A673 (cell line): ENCODE data around the gene VPS13D. TPM values are rescaled to one million over a fixed set of nuclear protein-coding genes. Genes with fewer than 3 reads are reported as not detected.

Source experiments
- BruUV-seq: library from RNA; stranded (reverse); fragments of 400-500 nt; replicated peaks from 2 replicates; lab custom pipeline; 2021; lab: Mats Ljungman, UMichigan
- CTCF ChIA-PET: fragments of 300-600 bp; sonication (Branson Sonifier 250); formaldehyde crosslinking; loops from one replicate; lab custom pipeline; 2022; ENCODE audit warnings: antibody characterized with exemption; lab: Charles Lee
- POLR2A ChIA-PET: fragments of 300-600 bp; sonication (Branson Sonifier 250); formaldehyde crosslinking; loops from one replicate; lab custom pipeline; 2022; ENCODE audit warnings: antibody characterized with exemption; ENCODE audit not compliant: low non-redundant PET; lab: Charles Lee
- DNase-seq: peaks from one replicate; pipeline ENCODE4 v3.0.0-alpha.2; 2015; ENCODE audit warnings: low spot score
- H3K27ac ChIP-seq: fragments of 200-600 bp; sonication (generic); 2 replicates; pipeline ENCODE4 v1.5.1; 2016; ENCODE audit warnings: mixed run types, low read depth, mild to moderate bottlenecking, mixed read lengths, antibody characterized with exemption, low read length; ENCODE audit not compliant: poor library complexity, severe bottlenecking
- H3K27me3 ChIP-seq: fragments of 200-600 bp; sonication (generic); replicated peaks from 2 replicates; pipeline ENCODE4 v1.6.1; 2017; ENCODE audit warnings: mixed run types, low read depth, mild to moderate bottlenecking, mixed read lengths, antibody characterized with exemption, low read length; ENCODE audit not compliant: insufficient read depth, poor library complexity
- H3K36me3 ChIP-seq: fragments of 200-600 bp; sonication (generic); 2 replicates; pipeline ENCODE4 v1.6.1; 2016; ENCODE audit warnings: mixed run types, mild to moderate bottlenecking, mixed read lengths, antibody characterized with exemption, low read length; ENCODE audit not compliant: insufficient read depth, poor library complexity, severe bottlenecking
- H3K4me1 ChIP-seq: fragments of 200-600 bp; sonication (generic); 2 replicates; pipeline ENCODE4 v1.6.1; 2017; ENCODE audit warnings: mixed run types, mild to moderate bottlenecking, mixed read lengths, antibody characterized with exemption, low read length; ENCODE audit not compliant: insufficient read depth, poor library complexity, severe bottlenecking
- H3K4me3 ChIP-seq: fragments of 200-600 bp; sonication (generic); 2 replicates; pipeline ENCODE4 v1.5.1; 2016; ENCODE audit warnings: low read depth, mixed run types, mild to moderate bottlenecking, mixed read lengths, low read length; ENCODE audit not compliant: poor library complexity, severe bottlenecking
- H3K9me3 ChIP-seq: fragments of 200-600 bp; sonication (generic); 2 replicates; pipeline ENCODE4 v1.6.1; 2016; ENCODE audit warnings: mixed run types, low read depth, mild to moderate bottlenecking, mixed read lengths, antibody characterized with exemption, low read length; ENCODE audit not compliant: poor library complexity, severe bottlenecking
- EZH2 ChIP-seq: fragments of 200-600 bp; sonication (generic); IDR thresholded peaks from 2 replicates; pipeline ENCODE4 v1.6.1; 2017; ENCODE audit warnings: borderline replicate concordance, low read depth, mild to moderate bottlenecking, mixed read lengths, antibody characterized with exemption, low read length; ENCODE audit not compliant: poor library complexity, severe bottlenecking
- intact Hi-C: fragments of 100-400 bp; cut with micrococcal nuclease; formaldehyde crosslinking; loops from one replicate; pipeline ENCODE4 v1.10.0; 2022; ENCODE audit not compliant: unreplicated experiment
- total RNA-seq: library from RNA; stranded (reverse); gene quantifications from 2 replicates; pipeline ENCODE4 v1.2.3, GENCODE V29; 2021
- TF ChIP-seq, protein P1 (sequence below): fragments of 300-800, 200-600 bp; sonication (generic); conservative IDR thresholded peaks from 2 replicates; pipeline ENCODE4 v1.5.1; 2017; ENCODE audit warnings: low read depth, mild to moderate bottlenecking, antibody characterized with exemption, low read length, moderate library complexity, mixed read lengths

VPS13D gene
- total RNA-seq, 1 experiment from 2014 or later, result 32.5 TPM

- no peak overlapping the region for H3K27ac ChIP-seq
- no peak for DNase-seq
- H3K4me1 ChIP-seq, result no peaks in the 10 kb centered on the region
- CTCF ChIA-PET, result no interaction called here
- peaks cover 4% of the 10 kb centered on the region for H3K36me3 ChIP-seq
- no peaks in the 10 kb centered on the region for H3K27me3 ChIP-seq
- TF ChIP-seq, protein P1, sequence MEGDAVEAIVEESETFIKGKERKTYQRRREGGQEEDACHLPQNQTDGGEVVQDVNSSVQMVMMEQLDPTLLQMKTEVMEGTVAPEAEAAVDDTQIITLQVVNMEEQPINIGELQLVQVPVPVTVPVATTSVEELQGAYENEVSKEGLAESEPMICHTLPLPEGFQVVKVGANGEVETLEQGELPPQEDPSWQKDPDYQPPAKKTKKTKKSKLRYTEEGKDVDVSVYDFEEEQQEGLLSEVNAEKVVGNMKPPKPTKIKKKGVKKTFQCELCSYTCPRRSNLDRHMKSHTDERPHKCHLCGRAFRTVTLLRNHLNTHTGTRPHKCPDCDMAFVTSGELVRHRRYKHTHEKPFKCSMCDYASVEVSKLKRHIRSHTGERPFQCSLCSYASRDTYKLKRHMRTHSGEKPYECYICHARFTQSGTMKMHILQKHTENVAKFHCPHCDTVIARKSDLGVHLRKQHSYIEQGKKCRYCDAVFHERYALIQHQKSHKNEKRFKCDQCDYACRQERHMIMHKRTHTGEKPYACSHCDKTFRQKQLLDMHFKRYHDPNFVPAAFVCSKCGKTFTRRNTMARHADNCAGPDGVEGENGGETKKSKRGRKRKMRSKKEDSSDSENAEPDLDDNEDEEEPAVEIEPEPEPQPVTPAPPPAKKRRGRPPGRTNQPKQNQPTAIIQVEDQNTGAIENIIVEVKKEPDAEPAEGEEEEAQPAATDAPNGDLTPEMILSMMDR, result no peak
- no peak for TF ChIP-seq EZH2
- H3K4me3 ChIP-seq, result no peak overlapping the region
- POLR2A ChIA-PET, result no interaction called here
- intact Hi-C loops, result no loop called here
- H3K9me3 ChIP-seq, result no peaks in the 10 kb centered on the region
- BruUV-seq, result no TSS peak
These were observed 186.9 kb downstream of the VPS13D start for GRCh38 chr1:12416744-12417143.

DNA sequence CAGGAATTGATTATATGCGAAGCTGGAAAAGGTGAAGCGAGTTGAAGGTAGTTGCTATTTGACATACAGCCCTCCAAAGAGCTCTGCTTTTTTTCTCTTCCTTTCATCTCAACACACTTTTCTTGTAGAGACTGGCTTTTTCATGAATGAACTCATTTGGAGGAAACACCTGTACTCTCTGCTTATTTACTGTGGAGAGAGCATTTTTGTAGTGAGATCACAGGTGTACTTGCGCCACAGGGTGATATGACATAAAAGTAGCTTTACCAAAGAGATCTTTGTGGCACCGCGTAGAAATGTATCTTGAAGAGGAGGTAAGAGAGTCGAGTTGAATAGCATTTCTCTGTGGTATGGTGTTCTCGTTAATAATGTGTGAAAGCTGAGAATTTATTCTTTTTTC is 187.6 kb downstream of the VPS13D start:
- DNase-seq, result no peak
- Histone ChIP-seq H3K9me3 (no peaks in the 10 kb centered on the region), H3K4me3 (no peak overlapping the region), H3K27me3 (no peaks in the 10 kb centered on the region), H3K27ac (no peak overlapping the region), H3K36me3 (peaks cover 4% of the 10 kb centered on the region), H3K4me1 (no peaks in the 10 kb centered on the region)
- CTCF ChIA-PET, result no interaction called here
- intact Hi-C loops, result no loop called here
- POLR2A ChIA-PET, result no interaction called here
- BruUV-seq, result no TSS peak
- TF ChIP-seq EZH2, result no peak
- TF ChIP-seq, protein P1, result no peak

DNA sequence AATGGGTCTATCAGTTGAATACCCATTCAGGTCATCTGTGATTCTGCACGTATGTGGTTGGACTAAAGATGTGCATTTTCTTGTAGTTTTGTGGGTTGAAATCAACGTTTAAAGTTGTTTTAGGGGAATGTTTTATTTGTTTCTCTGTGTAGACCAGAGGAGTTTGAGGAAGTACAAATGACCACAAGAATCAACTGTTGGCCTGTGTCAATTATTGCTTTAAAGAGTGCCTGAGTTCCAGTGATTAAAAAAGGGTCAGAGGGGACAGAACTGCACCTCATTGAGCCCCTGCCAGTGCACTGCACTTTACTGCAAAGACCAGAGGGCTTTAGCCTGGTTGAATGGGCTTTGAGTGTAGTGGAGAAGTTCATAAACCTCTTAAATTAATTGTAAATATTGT is 190.3 kb downstream of the VPS13D start:
- H3K4me1 ChIP-seq, result no peaks in the 10 kb centered on the region
- no TSS peak for BruUV-seq
- DNase-seq, result no peak
- no peaks in the 10 kb centered on the region for H3K27me3 ChIP-seq
- peaks cover 4% of the 10 kb centered on the region for H3K36me3 ChIP-seq
- POLR2A ChIA-PET, result no interaction called here
- no peak overlapping the region for H3K27ac ChIP-seq
- TF ChIP-seq EZH2, result no peak
- TF ChIP-seq, protein P1, result no peak
- CTCF ChIA-PET, result no interaction called here
- intact Hi-C loops, result no loop called here
- H3K9me3 ChIP-seq, result no peaks in the 10 kb centered on the region
- no peak overlapping the region for H3K4me3 ChIP-seq
